ENCODE measurements around the gene PPP3R2.
"Not testable (repeated sequence)": the region's sequence is repeated elsewhere in the genome, so short reads cannot be mapped to it uniquely, and the experiment has no call there.

PPP3R2 gene

DNA sequence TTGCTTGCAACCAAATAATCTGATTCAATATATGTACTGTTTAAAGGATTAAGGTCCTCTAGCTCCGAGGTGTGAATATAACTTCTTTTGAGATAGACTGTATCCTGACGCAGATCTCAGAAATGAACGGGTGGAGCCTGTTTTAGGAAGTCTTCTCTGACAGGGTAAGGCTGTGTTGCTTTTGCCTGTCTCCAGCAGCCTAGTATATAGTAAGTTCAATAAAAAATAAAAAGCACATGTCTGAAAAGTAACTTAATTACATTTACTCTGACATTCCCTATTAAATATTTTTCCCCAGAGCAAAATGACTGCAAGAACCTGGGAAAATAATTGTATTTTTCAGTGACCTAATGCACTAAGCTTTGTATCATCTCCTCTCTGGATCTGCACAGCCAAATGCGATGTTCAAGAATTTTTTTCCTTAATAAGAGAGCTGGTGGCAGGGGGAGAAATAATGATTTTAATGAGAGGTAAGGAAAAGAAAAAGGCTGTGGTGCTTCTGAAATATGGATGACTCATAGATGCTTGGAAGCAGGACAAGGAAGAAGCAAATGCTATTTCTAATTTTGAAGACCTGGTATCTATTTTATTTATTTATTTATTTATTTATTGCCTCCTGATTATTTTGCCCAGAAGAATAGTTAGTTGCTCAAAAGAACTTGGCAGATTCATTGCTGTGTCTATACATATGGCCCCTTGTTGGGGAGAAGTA lies 7.3 kb downstream of the PPP3R2 start:
- no peak for DNase-seq

DNA sequence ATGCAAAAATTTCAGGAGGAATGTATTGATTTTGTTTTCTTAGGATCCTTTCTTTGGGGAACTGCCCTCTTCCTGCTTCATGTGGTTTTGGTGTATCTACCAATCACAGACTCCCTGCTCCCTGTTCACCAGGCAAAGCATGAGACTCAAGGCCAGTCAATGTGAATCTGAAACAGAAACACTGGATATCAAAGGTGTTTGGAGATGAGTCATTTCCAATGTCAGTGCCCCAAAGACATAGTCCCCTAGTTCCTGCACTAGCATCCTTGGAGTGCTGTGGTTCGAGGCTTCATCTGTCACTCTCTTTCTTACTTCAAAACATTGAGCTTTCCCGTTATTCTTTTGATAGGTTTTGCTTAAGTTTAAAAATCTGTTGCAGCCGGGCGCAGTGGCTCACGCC lies 8.1 kb downstream of the PPP3R2 start:
- no peak for DNase-seq

DNA sequence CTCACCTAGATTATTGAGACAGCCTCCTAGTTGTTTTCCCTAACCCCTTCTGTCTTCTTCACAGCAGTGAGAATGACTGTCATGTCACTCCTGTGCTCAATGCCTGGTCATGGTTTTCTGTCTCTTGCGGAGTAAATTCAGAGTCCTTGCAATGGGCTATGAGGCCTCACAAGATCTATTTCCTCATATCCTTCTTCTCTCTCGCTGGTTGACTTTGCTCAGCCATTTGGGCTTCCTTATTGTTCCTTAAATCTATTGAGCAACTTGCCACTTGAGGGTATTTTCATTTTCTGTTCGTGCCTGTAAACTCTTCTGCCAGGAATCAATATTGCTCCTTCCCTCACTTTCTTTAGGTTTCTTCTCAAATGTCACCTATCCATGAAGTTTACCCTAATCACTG lies 9.0 kb downstream of the PPP3R2 start:
- DNase-seq: no peak

DNA sequence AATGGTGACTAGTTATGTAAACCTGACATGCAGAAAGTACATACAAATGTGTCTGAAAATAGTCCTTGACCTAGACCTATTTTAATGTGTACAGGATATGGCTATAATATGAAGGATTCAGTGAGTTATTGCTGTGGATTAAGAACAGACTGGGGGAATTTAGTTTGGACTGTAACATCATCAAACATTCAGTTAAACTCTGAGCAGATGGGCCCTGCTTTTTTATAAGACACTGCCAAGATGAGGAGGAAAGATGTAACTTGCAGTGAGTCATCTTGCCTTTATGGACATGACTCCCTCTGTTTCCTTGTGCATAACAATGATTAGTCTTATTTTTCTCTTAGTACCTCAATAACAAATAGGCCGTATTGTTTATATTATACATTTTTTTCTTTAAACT lies 12.2 kb downstream of the PPP3R2 start:
- DNase-seq: no peak

DNA sequence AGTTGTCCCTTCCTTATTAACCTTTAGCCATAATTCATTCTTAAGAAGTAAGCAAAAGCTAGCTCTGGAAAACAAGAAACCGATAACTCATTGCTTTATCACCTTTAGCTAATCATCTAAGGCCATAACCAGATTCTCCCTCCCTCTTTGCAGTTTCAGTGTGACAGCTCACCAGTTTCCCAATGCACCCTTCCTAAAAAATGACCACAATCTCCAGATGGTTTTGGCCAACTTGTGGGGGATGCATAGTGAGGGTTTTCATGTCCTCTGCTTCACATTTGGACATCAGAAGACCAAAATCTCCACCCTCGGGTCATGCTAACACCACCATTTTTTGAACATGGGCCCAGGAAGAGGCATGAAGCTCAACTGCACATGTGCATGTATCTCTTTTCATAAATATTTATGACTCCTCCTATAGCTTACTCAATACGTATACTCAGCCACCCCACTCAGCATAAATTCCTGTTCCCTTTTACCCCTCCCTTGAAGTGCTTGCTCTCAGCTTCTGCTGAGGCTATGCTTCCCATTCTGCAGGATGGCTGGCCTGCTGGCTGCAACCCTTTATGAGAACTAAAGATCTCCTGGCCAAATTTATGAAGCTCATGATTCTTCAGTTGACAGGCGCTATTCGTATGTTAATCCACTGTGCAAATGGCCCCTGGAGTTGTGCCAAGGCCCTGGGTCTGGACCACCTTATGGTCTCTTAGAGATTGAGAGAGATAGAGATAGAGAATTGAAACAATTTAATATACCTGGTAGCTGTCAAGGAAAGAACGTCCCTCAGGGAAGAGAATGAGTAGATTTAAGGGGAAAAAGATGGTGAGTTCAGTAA lies 14.8 kb downstream of the PPP3R2 start:
- no peak for DNase-seq

DNA sequence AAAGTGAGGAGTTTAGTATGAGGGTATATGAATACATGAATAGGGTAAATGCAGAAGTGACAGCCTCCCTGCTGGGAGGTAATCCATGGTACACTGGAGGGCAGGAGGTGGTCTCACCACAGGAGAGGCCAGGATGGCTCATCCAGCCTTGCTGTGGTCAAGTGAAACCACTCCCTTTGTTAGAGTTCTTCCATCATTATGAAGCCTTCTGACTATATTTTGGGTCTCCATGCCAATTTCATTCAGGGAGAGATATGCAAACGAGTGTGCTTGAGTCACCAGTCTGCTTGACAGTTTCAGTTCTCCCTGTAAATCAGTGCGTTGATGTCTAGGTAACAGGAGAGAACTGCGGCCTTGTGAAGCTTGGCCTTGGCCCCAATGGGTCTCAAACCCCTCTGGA lies 16.4 kb downstream of the PPP3R2 start:
- no peak for DNase-seq

DNA sequence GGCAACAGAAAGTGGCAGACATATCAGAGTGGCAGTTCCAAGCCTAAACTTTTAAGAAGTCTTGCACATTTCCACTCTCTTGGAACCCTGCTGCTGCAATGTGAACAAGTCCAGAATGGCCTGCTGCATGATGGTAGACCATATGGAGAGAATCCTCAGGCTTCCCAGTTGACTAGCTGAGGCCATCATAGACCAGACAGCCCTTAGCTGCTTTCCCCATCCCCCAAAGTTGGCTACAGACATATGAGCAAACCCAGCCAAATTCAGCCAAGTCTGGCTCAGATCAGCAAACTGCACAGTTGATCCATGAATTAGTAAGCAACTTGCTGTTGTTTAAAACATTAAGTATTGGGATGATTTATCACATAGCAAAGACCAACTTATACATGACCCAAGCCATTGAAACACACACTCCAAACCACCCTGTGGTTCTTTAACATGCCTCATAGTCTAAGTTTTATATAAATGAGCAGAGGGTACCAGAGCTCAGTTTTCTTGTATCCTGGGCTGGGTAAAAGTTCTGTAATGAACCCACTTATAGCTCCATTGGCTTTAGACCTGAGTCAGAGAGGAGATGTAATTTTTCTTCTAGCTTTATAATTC lies 19.9 kb downstream of the PPP3R2 start:
- DNase-seq: no peak

DNA sequence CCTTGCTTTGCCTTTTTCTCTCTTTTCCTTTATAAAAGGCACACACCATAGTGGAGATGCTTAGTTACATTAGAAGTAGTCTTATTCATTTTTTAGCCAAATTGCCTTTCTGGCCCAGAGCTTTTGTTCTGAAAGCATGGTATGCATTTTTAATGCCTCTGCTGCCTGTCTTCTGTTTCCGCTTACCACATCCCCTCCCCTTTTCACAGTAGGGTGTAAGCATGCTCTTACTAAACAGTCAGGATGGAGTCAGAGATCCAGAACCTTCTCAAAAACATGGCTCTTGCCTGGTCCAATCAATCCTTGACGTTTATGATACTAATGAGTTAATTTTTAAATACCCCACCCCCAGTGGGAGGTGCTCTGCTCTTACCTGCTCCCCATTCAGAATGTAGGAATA lies 22.5 kb downstream of the PPP3R2 start:
- DNase-seq: no peak

DNA sequence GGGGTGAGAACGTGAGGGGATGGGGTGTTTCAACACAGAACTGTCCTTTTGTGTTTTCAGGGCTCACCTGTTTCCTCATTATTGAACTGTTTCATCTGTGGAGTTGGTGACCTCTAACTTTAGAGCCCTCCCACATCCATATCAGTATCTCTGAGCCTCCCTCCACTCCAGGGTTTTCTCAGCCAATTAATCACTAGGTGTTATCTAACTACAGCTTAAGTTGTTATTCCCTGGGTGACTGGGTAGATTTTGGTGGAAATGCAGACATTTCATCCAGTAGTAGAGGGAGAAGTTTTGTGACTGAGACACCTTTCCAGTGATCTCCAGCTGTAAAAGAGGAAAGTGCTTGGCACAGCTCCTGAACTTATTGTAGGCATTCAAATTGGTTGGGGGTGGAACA lies 23.7 kb downstream of the PPP3R2 start:
- no peak for DNase-seq

DNA sequence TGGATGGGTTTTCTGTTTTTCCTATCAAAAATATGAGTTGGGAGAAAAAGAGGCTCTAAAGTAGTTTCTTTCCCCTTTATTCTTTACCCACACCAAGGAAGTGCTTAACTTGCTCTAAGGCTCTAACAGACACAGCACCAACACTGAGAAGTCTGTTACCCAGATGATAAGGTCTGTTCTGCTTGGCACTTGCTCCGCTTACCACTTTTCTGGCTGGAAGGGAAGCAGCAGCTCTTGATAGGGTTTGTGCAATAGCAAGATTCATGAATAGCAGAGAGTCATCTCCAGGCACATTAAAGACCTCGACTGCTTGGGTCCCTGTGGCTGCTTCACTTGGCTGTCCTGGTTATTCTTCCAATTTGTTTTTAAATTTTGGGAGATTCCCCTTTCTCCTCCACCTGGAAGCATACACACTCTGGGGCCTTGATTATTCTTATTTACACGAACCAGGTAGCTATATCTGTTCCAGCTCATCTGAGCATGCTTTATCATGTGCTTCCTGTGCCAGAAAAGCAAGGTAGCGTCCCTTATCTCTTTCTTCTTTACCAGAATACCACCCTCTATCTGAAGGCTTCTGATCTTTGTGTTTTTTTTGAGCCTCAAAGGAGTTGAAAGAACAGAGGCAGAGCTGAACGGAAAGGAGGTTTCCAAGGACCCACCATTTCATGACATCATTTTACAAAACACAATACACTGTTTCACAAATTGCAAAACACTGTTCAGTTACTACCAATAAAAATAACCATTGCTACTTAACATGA lies 24.8 kb downstream of the PPP3R2 start:
- no peak for DNase-seq

DNA sequence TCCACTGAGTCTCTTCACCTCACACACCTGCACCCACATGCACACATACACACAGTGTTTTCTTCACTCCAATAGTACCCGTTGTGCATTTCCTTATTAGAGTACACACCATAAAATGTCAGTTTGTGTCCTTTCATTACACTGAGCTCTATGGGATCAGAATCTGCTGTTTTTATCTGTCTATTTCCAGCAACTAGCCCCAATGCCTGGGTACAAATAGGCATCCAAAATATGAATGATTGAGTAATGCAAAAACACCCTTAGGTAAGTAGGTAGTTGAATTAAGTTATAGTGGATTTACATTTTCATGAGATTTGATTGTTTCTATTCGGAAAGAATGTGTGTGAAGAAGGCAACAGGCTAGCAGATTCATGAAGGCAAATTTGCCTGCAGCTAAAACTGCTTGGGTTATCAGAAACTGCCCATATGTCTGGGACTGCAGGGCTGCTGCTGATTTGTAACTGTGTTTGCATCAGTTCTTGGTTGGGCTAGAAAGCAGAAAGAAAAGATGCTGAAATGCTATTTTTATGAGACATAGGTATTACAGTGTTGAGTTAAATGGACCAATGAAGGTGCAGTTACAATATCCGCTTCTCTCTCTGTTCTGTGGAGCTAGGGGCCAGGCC lies 26.9 kb downstream of the PPP3R2 start:
- DNase-seq: no peak

DNA sequence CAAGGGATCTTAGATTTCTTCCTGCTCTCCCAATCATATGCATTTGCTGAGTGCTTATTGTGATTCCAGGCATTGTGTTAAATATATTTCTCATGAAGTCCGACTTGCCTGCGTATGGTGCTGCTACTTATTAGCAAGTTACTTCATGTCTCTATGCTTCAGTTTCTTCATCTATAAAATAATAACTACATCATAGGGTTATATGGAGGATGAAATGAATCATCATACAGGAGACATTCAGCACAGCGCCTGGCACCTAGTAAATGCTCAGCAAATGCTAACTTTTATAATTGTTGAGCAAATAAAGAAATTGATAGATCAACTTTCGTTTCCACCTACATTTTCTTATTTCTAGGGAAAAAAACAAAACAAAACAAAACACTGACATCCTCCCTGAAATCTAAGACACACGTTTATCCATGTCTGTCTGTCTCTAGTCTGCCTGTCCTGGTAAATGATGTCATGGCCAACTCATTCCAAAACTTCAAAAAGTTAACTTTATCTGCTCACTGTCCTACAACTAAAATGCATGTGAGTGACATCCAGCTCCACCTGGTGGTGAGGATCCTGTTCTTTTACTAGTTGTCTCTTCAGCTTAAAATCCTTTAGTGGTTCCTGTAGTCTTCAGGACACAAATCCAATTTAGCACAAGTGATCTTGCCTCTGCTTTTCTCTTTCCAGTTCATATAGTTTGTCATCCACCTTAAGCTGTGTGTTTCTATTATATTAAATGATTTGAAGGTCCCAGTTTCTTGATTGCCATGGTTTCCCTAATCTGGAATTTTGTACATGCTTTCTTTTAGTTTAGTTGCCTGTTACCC lies 27.7 kb downstream of the PPP3R2 start:
- DNase-seq: no peak

DNA sequence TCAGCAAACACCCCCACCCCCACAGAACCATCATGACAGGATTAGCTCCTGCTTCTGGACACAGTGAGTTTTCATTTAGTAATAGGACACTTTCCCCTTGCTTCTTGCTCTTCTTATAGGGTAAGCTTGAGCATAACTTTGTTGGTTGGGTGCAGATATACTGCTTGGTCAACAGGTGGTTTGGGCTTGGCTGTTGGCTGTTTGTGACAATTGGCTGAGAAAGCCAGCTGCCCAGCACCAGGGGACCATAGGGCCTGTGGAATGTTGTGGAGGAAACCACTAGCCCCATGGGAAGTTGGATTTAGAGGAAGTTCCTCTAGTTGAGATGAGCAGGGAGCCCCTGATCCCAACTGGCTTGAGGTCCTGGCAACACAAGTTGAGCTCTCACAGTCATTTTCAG lies 30.5 kb downstream of the PPP3R2 start:
- no peak for DNase-seq

DNA sequence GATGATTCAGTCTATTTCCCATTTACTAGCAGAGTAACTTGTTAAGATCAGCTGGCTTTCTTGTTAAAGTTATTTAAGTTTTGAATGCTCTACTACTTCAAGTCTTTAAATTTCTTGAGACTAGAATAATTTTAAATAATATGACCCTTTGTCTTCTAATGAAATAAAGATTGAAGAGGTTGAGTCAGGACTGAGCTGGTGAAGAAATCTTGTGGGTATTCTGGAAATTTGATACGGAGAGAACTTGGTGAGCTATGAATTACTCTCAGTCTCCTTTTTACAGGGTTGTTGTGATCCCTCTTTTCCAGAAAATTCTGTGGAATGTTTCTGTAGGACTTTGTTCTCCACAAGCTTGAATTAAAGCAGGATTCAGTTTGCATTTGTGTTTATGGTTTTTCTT lies 31.8 kb downstream of the PPP3R2 start:
- no peak for DNase-seq

DNA sequence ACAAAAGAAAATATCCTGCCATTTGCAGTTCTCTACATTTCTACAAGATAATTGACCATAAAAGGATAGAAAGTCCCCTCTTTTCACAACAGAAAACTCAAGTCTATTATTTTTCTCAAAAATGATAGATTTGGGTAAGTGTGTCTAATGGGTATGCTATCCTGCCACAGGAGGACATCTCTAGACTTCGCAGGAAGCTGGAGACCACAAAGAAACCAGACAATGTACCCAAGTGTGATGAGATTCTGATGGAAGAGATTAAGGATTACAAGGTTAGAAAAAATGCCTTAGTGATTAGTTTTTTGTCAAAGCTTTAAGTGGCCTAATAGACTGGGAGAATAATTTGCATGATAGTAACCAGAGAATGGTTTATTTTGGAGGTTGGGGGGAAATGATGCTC lies 33.0 kb downstream of the PPP3R2 start:
- DNase-seq: no peak

DNA sequence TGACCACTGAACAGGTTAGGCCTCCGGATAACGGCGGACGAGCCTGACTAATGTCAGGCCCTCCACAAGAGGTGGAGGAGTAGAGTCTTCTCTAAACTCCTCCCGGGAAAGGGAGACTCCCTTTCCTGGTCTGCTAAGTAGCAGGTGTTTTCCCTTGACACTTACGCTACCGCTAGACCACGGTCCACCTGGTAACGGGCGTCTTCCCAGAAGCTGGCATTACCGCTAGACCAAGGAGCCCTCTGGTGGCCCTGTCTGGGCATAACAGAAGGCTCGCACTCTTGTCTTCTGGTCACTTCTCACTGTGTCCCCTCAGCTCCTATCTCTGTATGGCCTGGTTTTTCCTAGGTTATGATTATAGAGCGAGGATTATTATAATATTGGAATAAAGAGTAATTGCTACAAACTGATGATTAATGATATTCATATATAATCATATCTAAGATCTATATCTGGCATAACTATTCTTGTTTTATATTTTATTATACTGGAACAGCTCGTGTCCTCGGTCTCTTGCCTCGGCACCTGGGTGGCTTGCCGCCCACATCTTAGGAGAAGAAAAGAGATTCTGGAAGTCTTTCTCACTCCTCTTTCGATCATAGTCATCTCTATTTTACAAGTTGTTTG lies 45.2 kb downstream of the PPP3R2 start:
- not testable (repeated sequence) for DNase-seq

DNA sequence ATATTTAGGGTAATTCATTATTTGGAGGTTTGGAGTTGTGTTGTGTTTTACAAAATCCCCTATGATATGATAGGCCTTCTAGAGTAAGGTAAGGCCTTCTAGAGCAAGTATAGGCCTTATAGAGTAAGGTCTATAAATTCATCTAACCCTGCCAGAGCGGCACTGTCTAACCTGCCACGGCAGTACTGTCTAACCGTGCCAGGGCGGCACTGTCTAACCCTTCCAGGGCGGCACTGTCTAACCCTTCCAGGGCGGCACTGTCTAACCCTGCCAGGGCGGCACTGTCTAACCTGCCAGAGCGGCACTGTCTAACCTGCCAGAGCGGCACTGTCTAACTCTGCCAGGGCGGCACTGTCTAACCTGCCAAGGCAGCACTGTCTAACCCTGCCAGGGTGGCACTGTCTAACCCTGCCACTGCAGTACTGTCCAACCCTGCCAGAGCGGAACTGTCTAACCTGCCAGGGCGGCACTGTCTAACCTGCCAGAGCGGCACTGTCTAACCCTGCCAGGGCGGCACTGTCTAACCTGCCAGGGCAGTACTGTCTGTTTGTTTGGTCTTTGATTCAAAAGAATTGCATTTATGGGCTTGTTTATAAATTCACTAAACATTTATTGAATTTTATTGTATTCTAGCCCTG lies 51.6 kb downstream of the PPP3R2 start:
- no peak for DNase-seq

All from NCI-H1694 (cell line).